Sigmoid colon (tissue), 7 donors: Measurements from ENCODE around the gene C2CD2. TPM values are rescaled to one million over a fixed set of nuclear protein-coding genes. Genes with fewer than 3 reads are reported as not detected.
"Not testable (repeated sequence)": the region's sequence is repeated elsewhere in the genome, so short reads cannot be mapped to it uniquely, and the experiment has no call there.

Source experiments
- DNase-seq: peaks from one replicate; pipeline ENCODE4 v3.0.0-alpha.2; 2019
- H3K27ac ChIP-seq, 4 donors: fragments of 200-600 bp; sonication (generic); one replicate each; pipeline ENCODE4 v1.5.1; 2016 to 2019; ENCODE audit warnings: mild to moderate bottlenecking in 1 of 4
- H3K27me3 ChIP-seq, 3 donors: fragments of 200-600 bp; sonication (generic); one replicate each; pipeline ENCODE4 v1.5.1; 2019; ENCODE audit warnings: mild to moderate bottlenecking in 1 of 3
- H3K36me3 ChIP-seq, 4 donors: fragments of 200-600 bp; sonication (generic); one replicate each; pipeline ENCODE4 v1.5.1; 2016 to 2019
- H3K4me1 ChIP-seq, 4 donors: fragments of 200-600 bp; sonication (generic); one replicate each; pipeline ENCODE4 v1.5.1; 2017 to 2019
- H3K4me3 ChIP-seq, 4 donors: fragments of 200-600 bp; sonication (generic); one replicate each; pipeline ENCODE4 v1.5.1; 2017 to 2019; ENCODE audit warnings: mild to moderate bottlenecking in 2 of 4, moderate library complexity in 1 of 4
- H3K9me3 ChIP-seq, 4 donors: fragments of 200-600 bp in 3 of 4; sonication (generic) in 3 of 4; one replicate each; pipeline versions ENCODE4 v1.5.1 to v1.6.1; 2013 to 2019
- CTCF ChIP-seq, 4 experiments: fragments of 450-650 bp in 3 of 4; fragments of 200-600 bp in 1 of 4; IDR thresholded peaks; one replicate each; pipeline ENCODE4 v1.5.1; 2016 to 2019; ENCODE audit warnings: antibody characterized with exemption in 4 of 4, mild to moderate bottlenecking in 3 of 4, moderate library complexity in 2 of 4
- EP300 ChIP-seq, 4 donors: sonication (generic); formaldehyde crosslinking; IDR thresholded peaks; one replicate each; pipeline ENCODE4 v1.6.1; 2017; ENCODE audit warnings: antibody characterized with exemption in 4 of 4
- POLR2A ChIP-seq, 2 donors: fragments of 450-650 bp; IDR thresholded peaks; one replicate each; pipeline ENCODE4 v1.6.1; 2016; ENCODE audit warnings: antibody characterized with exemption in 2 of 2, mild to moderate bottlenecking in 2 of 2, moderate library complexity in 2 of 2
- POLR2AphosphoS5 ChIP-seq, 4 donors: sonication (generic); formaldehyde crosslinking; IDR thresholded peaks; one replicate each; pipeline ENCODE4 v1.6.1; 2017; ENCODE audit warnings: antibody characterized with exemption in 4 of 4
- WGBS, 2 donors: extraction: QIAGEN DNeasy Blood & Tissue Kit; methylation state at CpG; one replicate each; pipeline ENCODE4 v1.1.7; 2013; 5-methylcytosine and 5-hydroxymethylcytosine counted together
- intact Hi-C: fragments of 100-400 bp; cut with DNase I; formaldehyde crosslinking; loops from one replicate; pipeline ENCODE4 v1.15.1; 2023
- polyA plus RNA-seq, 3 donors: library from polyadenylated mRNA; stranded (reverse); fragments of 200-250 nt; gene quantifications; one replicate each; pipeline ENCODE4 v1.2.3, GENCODE V29; 2013
- total RNA-seq, 4 donors: library from RNA; depleted of rRNA; stranded (reverse); fragments of >200 nt; gene quantifications; one replicate each; pipeline ENCODE4 v1.1.0, GENCODE V29; 2016
- donor health status: healthy with polysubstance abuse.
- donor health status: Bipolar disorder and iron deficiency.
- donor health status: healthy.

C2CD2 gene
- total and polyA plus RNA-seq, 7 donors, result 1.8 to 45.1 (median 19.0) TPM

GRCh38 chr21:41960386-41960785, 6.6 kb upstream of the C2CD2 start:
- WGBS, 2 donors, result 88 to 89% methylated on average over 8 of the region's 8 CpGs
- no peak for TF ChIP-seq POLR2A (IDR thresholded peaks at IDR 0.05)
- no peak for TF ChIP-seq POLR2AphosphoS5 (IDR thresholded peaks at IDR 0.05)
- TF ChIP-seq EP300 (IDR thresholded peaks at IDR 0.05), result no peak
- no peak for TF ChIP-seq CTCF (IDR thresholded peaks at IDR 0.05)
- no peak overlapping the region for H3K27ac ChIP-seq
- H3K4me3 ChIP-seq, result no peak overlapping the region
- DNase-seq, result no peak
- intact Hi-C loops, result no loop called here
- H3K9me3 ChIP-seq, result no peaks in the 10 kb centered on the region
- no peaks in the 10 kb centered on the region for H3K27me3 ChIP-seq
- no peaks in the 10 kb centered on the region for H3K36me3 ChIP-seq
- H3K4me1 ChIP-seq, result peaks cover 0 to 22% (median 14%) of the 10 kb centered on the region in 4 donors

DNA sequence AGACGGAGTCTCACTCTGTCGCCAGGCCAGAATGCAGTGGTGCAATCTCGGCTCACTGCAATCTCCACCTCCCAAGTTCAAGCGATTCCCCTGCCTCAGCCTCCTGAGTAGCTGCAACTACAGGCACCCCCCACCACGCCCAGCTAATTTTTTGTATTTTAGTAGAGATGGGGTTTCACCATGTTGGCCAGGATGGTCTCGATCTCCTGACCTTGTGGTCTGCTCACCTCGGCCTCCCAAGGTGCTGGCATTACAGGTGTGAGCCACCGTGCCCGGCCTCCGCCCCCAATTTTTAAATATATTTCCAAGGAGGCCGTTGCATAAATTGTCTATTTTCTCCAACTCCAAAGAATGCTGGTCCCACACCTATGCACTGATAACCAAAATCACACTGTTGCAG, 5.9 kb upstream of the C2CD2 start:
- H3K4me3 ChIP-seq, intact Hi-C loops, H3K36me3 ChIP-seq, H3K9me3 ChIP-seq, H3K27ac ChIP-seq, DNase-seq, H3K27me3 ChIP-seq: not testable (repeated sequence)
- H3K4me1 ChIP-seq, result peaks cover 0 to 22% (median 14%) of the 10 kb centered on the region in 4 donors
- WGBS, 2 donors, result 95 to 96% methylated on average over 11 of the region's 11 CpGs

GRCh38 chr21:41958886-41959563, 5.2 kb upstream of the C2CD2 start:
- no peak for DNase-seq
- intact Hi-C loops, result no loop called here
- H3K9me3 ChIP-seq, result no peaks in the 10 kb centered on the region
- H3K36me3 ChIP-seq, result no peaks in the 10 kb centered on the region
- WGBS, 2 donors, result 91 to 94% methylated on average over 16 of the region's 16 CpGs
- peak overlapping the region in 3 of 4 donors; percentile 62 to 70 (median 69) for H3K27ac ChIP-seq
- H3K4me1 ChIP-seq, result peaks cover 0 to 28% (median 17%) of the 10 kb centered on the region in 4 donors
- no peak overlapping the region for H3K4me3 ChIP-seq
- TF ChIP-seq POLR2AphosphoS5 (IDR thresholded peaks at IDR 0.05) (no peak), CTCF (IDR thresholded peaks at IDR 0.05) (no peak), POLR2A (IDR thresholded peaks at IDR 0.05) (no peak), EP300 (IDR thresholded peaks at IDR 0.05) (no peak)
- H3K27me3 ChIP-seq, result no peaks in the 10 kb centered on the region

DNA sequence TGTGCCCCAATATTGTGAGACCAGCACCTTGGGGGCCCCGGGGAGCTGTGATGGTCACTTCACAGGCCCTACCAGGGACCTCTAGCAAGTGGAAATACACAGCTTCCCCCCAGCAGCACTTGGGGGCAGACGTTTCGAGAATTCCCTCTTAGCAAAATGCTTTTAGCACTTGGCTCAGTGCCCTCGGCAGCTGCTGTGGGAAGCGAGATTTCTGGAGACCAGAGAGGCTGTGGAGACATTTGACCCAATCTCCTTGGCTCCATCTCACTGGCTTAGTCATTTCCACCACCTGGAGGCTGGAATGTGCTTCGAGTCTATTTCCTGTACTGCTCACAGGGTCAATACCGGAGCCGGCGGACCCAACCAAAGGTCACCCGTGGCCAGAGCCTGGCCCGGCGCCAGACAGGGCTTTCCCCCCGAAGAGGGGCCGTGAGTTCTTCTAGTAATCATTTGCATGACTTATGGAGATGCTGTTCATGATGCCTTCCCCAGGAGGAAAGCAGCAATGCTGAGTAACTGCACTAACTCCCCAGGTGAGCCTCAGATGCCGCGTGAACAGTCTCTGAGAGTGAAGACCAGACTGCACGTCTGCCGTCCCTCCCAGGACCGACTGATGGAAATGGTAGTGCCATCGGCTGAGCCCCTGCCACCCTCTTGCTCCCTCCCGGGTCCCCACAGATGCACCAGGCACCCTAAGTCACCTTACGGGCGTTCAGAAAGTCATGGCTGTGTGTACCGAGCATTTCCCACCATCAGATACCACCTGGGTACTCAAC, 4.4 kb upstream of the C2CD2 start:
- 50 to 65% methylated on average over 24 of the region's 24 CpGs for WGBS, 2 donors
- peak in 3 of 4 experiments; percentile 15 to 41 (median 32) for TF ChIP-seq CTCF (IDR thresholded peaks at IDR 0.05)
- TF ChIP-seq EP300 (IDR thresholded peaks at IDR 0.05), result no peak
- peak in 3 of 4 donors; percentile 37 to 54 (median 51) for TF ChIP-seq POLR2AphosphoS5 (IDR thresholded peaks at IDR 0.05)
- H3K4me1 ChIP-seq, result peaks cover 0 to 28% (median 20%) of the 10 kb centered on the region in 4 donors
- no peaks in the 10 kb centered on the region for H3K27me3 ChIP-seq
- peak; percentile 93 for DNase-seq
- intact Hi-C loops, result no loop called here
- H3K36me3 ChIP-seq, result no peaks in the 10 kb centered on the region
- peak overlapping the region; percentile 54 to 70 (median 66) for H3K27ac ChIP-seq
- H3K4me3 ChIP-seq, result no peak overlapping the region
- H3K9me3 ChIP-seq, result no peaks in the 10 kb centered on the region
